Glutamatergic neuron (in vitro differentiated cells): ENCODE data around the gene CDK9. TPM values are rescaled to one million over a fixed set of nuclear protein-coding genes. Genes with fewer than 3 reads are reported as not detected.

Experiments
- DNase-seq: peaks from one replicate; pipeline ENCODE4 v3.0.0; 2022
- H3K27ac Mint-ChIP-seq: one replicate; pipeline ENCODE4 v1.8.0; 2020; ENCODE audit warnings: mild to moderate bottlenecking, mixed read lengths, inconsistent platforms; ENCODE audit not compliant: unreplicated experiment
- H3K27me3 Mint-ChIP-seq: one replicate; pipeline ENCODE4 v1.8.0; 2020; ENCODE audit warnings: mild to moderate bottlenecking, moderate library complexity, mixed read lengths, inconsistent platforms; ENCODE audit not compliant: unreplicated experiment
- H3K36me3 Mint-ChIP-seq: one replicate; pipeline ENCODE4 v1.8.0; 2020; ENCODE audit warnings: mild to moderate bottlenecking, mixed read lengths, inconsistent platforms; ENCODE audit not compliant: unreplicated experiment
- H3K4me1 Mint-ChIP-seq: one replicate; pipeline ENCODE4 v1.8.0; 2020; ENCODE audit warnings: mild to moderate bottlenecking, low read depth, mixed read lengths, inconsistent platforms; ENCODE audit not compliant: unreplicated experiment
- H3K4me3 Mint-ChIP-seq: one replicate; pipeline ENCODE4 v1.8.0; 2020; ENCODE audit warnings: mild to moderate bottlenecking, mixed read lengths, inconsistent platforms; ENCODE audit not compliant: unreplicated experiment
- H3K9me3 Mint-ChIP-seq: one replicate; pipeline ENCODE4 v1.8.0; 2020; ENCODE audit warnings: mild to moderate bottlenecking, moderate library complexity, mixed read lengths, inconsistent platforms; ENCODE audit not compliant: unreplicated experiment
- CTCF ChIP-seq: fragments of 200-600 bp; sonication (generic); IDR thresholded peaks from one replicate; pipeline ENCODE4 v1.5.0; 2021; ENCODE audit not compliant: partially characterized antibody, unreplicated experiment
- total RNA-seq: library from RNA; stranded (reverse); fragmentation: NEBNext Ultra II Directional; extraction: Animal tissue kit (Norgen Biotek cat#: 25700); gene quantifications from one replicate; pipeline ENCODE4 v1.2.1, GENCODE V29; 2021; ENCODE audit not compliant: unreplicated experiment

The CDK9 gene
- total RNA-seq, 1 donor from 2014 or later: 83.9 TPM

GRCh38 chr9:127808347-127809001 is 22.6 kb downstream of the CDK9 start:
- H3K9me3 Mint-ChIP-seq: no peaks in the 10 kb centered on the region
- no peak overlapping the region for H3K27ac Mint-ChIP-seq
- no peak for DNase-seq
- no peak overlapping the region for H3K4me3 Mint-ChIP-seq
- TF ChIP-seq CTCF: no peak
- H3K27me3 Mint-ChIP-seq: no peaks in the 10 kb centered on the region
- H3K36me3 Mint-ChIP-seq: no peaks in the 10 kb centered on the region
- no peaks in the 10 kb centered on the region for H3K4me1 Mint-ChIP-seq

GRCh38 chr9:127809002-127809539 is 23.2 kb downstream of the CDK9 start:
- TF ChIP-seq CTCF: no peak
- no peaks in the 10 kb centered on the region for H3K36me3 Mint-ChIP-seq
- H3K9me3 Mint-ChIP-seq: no peaks in the 10 kb centered on the region
- H3K27ac Mint-ChIP-seq: no peak overlapping the region
- no peak for DNase-seq
- no peaks in the 10 kb centered on the region for H3K27me3 Mint-ChIP-seq
- H3K4me1 Mint-ChIP-seq: no peaks in the 10 kb centered on the region
- no peak overlapping the region for H3K4me3 Mint-ChIP-seq

GRCh38 chr9:127809540-127810377 is 23.9 kb downstream of the CDK9 start:
- Mint-ChIP-seq H3K27ac (no peak overlapping the region), H3K36me3 (no peaks in the 10 kb centered on the region), H3K4me3 (peak overlapping the region; percentile 52), H3K27me3 (no peaks in the 10 kb centered on the region), H3K4me1 (no peaks in the 10 kb centered on the region), H3K9me3 (no peaks in the 10 kb centered on the region)
- TF ChIP-seq CTCF: no peak
- DNase-seq: peak; percentile 71

GRCh38 chr9:127810378-127811187 is 24.7 kb downstream of the CDK9 start:
- Mint-ChIP-seq H3K4me1 (no peaks in the 10 kb centered on the region), H3K9me3 (no peaks in the 10 kb centered on the region), H3K27me3 (no peaks in the 10 kb centered on the region), H3K4me3 (peak overlapping the region; percentile 52), H3K36me3 (no peaks in the 10 kb centered on the region), H3K27ac (no peak overlapping the region)
- no peak for DNase-seq
- TF ChIP-seq CTCF: no peak
